ENCODE data around the gene OGFR. TPM values are rescaled to one million over a fixed set of nuclear protein-coding genes. Genes with fewer than 3 reads are reported as not detected.

Gene OGFR
- total RNA-seq, 1 donor = 31.0 TPM

DNA sequence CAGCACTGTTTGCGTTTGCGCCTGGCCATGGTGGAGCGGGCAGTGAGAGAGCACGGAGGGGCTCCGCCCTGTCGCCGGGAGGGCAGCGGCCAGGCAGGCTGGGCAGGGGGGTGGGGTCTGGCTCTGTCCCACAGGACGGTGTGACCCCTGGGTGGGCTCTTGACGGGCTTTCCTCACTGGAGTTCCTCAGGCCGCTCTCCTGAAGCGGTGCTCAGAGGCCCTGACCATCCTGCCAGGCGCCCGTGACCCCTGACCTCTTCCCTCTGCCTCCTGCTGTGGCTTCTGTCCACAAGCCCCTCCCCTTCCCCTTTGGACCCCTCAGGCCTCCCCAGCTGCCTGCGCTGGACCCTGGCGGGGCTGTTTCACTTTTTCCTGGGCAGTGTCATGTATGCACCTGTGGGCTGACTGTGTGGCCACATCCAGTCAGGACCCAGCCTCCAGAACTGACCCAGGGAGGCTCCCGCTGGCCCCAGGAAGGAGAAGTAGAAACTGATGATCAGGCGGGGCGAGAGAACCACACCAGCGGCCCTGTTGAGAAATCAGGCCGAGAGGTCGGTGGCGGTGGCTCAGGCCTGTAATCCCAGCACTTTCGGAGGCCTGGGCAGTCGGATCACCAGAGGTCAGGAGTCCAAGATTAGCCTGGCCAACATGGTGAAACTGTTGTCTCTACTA, 1.2 kb downstream of the OGFR start:
- no peak for DNase-seq (ENCODE audit: low read depth)
- peak overlapping the region; percentile 91 for H3K4me3 ChIP-seq (ENCODE audit: low read depth, low read length)
- TF ChIP-seq, protein P1, sequence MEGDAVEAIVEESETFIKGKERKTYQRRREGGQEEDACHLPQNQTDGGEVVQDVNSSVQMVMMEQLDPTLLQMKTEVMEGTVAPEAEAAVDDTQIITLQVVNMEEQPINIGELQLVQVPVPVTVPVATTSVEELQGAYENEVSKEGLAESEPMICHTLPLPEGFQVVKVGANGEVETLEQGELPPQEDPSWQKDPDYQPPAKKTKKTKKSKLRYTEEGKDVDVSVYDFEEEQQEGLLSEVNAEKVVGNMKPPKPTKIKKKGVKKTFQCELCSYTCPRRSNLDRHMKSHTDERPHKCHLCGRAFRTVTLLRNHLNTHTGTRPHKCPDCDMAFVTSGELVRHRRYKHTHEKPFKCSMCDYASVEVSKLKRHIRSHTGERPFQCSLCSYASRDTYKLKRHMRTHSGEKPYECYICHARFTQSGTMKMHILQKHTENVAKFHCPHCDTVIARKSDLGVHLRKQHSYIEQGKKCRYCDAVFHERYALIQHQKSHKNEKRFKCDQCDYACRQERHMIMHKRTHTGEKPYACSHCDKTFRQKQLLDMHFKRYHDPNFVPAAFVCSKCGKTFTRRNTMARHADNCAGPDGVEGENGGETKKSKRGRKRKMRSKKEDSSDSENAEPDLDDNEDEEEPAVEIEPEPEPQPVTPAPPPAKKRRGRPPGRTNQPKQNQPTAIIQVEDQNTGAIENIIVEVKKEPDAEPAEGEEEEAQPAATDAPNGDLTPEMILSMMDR (IDR thresholded peaks at IDR 0.05; ENCODE audit: insufficient read depth, low read length) = no peak

DNA sequence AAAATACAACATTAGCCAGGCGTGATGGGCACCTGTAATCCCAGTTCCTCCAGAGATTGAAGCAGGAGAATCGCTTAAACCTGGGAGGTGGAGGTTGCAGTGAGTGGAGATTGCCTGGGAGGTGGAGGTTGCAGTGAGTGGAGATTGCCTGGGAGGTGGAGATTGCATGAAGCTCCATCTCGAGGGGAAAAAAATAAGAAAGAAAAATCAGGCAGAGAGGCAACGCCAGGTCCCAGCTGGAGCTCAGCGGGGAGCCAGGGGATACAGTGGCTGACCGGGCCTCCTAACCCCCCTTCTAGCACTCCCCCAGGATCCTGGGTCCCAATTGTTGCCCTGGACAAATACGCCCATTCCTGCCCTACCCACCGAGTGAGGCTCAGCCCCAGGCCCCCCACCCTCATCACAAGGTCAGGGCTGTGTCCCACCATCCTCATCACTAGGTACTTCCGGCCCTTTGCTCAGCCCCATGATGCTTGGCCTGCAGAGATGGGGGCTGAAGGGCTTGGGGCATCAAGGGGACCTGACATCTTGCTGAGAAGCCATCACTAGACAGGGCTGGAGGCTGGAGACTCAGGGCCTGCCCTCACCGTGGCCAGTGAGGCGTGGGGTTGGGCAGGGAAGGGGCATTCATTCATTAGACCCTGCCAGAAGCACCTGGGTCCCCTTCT, 1.9 kb downstream of the OGFR start:
- H3K4me3 ChIP-seq (ENCODE audit: low read depth, low read length) = peak overlapping the region; percentile 91
- TF ChIP-seq, protein P1 (IDR thresholded peaks at IDR 0.05; ENCODE audit: insufficient read depth, low read length) = no peak
- no peak for DNase-seq (ENCODE audit: low read depth)

DNA sequence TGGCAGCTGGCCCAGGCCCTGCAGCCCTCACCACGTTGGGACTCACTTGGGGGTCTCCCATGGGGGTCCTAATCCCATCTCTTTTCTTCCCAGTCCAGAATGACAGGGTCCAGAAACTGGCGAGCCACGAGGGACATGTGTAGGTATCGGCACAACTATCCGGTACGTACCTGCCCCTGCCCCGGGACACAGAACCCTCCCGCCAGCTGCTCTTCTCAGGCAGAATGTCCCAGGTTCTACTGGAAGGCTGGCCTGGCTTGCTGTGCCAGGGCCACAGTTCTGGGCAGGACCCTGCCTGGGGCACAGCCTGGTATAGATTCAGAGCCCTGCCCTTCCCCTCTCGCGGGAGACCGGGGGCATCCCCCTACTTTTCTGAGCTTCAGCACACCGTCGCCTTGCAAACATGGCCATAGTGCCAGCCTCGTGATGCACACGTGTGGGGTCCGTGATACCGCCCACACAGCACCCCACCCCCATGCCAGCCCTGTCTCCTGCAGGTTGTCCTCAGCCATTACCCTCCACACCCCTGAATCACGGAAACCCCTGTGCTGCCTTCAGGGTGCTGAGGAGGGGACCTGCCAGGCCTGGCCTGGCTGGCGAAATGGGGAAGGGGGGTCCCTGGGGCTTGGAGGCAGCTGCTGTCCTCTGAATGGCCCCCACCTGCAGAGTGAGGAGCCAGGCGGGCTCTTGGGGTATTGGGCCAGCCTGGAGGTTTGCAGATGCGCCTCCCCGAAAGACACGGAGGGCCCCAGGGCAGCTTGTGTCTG, 3.0 kb downstream of the OGFR start:
- DNase-seq (ENCODE audit: low read depth) = no peak
- TF ChIP-seq, protein P1 (IDR thresholded peaks at IDR 0.05; ENCODE audit: insufficient read depth, low read length) = no peak
- H3K4me3 ChIP-seq (ENCODE audit: low read depth, low read length) = no peak overlapping the region

DNA sequence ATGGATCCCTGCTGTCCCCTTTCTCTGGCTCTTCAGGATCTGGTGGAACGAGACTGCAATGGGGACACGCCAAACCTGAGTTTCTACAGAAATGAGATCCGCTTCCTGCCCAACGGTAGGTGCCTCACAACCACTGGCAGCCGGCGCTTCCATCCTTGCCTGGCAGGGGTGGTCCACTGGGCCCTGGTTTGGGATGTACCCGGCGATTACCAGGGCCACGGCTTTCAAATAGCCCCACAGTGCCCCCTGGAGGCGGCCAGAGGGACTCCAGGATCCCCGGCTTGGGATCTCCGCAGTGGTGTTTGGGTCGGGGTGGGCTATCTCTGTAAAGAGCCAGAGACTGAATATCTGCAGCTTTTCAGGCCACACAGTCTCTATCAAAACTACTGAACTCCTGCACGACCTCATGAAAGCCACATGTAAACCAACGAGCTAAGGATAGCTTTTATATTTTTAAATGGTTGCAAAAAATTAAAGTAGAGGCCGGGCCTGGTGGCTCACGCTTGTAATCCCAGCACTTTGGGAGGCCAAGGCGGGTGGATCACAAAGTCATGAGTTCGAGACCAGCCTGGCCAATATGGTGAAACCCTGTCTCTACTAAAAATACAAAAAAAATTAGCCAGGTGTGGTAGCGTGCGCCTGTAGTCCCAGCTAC, 3.7 kb downstream of the OGFR start:
- DNase-seq (ENCODE audit: low read depth) = peak; percentile 63
- TF ChIP-seq, protein P1 (IDR thresholded peaks at IDR 0.05; ENCODE audit: insufficient read depth, low read length) = peak; percentile 96
- H3K4me3 ChIP-seq (ENCODE audit: low read depth, low read length) = no peak overlapping the region

DNA sequence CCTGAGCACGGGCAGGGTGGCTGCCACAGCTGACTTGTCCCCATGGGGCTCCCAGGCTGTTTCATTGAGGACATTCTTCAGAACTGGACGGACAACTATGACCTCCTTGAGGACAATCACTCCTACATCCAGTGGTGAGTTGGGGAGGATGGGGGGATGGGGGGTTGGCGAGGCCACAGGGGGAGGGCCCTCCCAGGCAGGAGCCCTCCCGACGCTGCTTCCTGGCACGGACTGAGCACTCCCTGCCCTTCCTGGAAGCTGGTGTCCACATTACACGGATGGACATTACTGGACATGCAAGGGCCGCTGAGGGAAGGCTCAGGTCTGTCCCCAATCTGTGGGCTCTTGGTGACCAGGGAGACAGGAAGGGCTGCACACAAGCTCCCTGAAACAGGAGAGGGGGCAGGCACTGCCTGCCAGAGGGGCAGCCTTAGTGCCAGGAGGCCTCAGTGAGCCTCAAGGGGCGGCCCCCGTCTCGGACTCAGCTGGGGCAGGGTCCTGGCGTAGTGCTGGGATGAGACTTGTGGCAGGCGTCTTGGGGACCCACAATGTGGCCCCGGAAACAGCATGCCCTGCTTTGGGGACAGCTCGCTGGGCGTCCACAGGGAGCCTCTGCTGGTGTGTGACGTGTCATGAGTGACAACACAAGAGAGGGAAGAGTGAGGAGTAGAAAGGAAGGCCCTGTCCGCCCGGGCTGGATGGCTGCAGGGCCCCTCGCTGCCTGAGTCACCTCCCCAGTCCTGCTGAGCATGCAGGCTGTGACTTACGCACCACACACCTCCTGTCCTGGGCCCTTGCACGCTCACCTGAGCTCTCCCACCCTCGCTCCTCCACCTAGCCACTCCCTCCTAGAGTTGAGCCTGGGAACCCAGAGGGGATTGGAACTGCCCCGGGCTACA, 5.1 kb downstream of the OGFR start:
- no peak overlapping the region for H3K4me3 ChIP-seq (ENCODE audit: low read depth, low read length)
- no peak for DNase-seq (ENCODE audit: low read depth)
- TF ChIP-seq, protein P1 (IDR thresholded peaks at IDR 0.05; ENCODE audit: insufficient read depth, low read length) = no peak

DNA sequence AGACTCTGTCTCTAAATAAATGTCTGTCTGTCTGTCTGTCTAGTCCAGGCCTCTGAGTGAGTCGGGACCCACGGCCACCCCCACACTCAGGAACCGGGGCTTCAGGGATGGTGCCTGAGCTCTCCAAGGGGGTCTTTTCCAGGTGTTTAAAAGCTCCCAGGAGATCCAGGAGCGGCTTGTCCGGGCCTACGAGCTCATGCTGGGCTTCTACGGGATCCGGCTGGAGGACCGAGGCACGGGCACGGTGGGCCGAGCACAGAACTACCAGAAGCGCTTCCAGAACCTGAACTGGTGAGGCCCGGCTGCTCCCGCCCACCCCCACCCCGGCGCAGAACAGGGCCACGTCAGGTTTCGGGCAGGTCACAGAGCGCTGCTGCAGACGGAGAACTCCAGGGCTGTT, 6.7 kb downstream of the OGFR start:
- DNase-seq (ENCODE audit: low read depth) = no peak
- TF ChIP-seq, protein P1 (IDR thresholded peaks at IDR 0.05; ENCODE audit: insufficient read depth, low read length) = no peak
- no peak overlapping the region for H3K4me3 ChIP-seq (ENCODE audit: low read depth, low read length)

Data from fibroblast of the aortic adventitia (primary cell).